ENCODE data around the gene LY6G6F. TPM values are rescaled to one million over a fixed set of nuclear protein-coding genes. Genes with fewer than 3 reads are reported as not detected.

The LY6G6F gene
- total and polyA plus RNA-seq, 2 of the 13 experiments (the other 11 are each of a cell fraction or from before 2014, with no cell fraction given): not detected

- TF ChIP-seq MBNL3 (CRISPR knock-in tag; conservative IDR thresholded peaks at IDR 0.05): no peak
- no peak for TF ChIP-seq ZNF781 (CRISPR knock-in tag; IDR thresholded peaks at IDR 0.05; ENCODE audit: borderline replicate concordance, not compliant biosample characterization)
- TF ChIP-seq ZNF20 (CRISPR knock-in tag; IDR thresholded peaks at IDR 0.05): no peak
- no peak for TF ChIP-seq HNRNPL (IDR thresholded peaks at IDR 0.05; ENCODE audit: low read depth, low read length)
- TF ChIP-seq PATZ1 (CRISPR knock-in tag; IDR thresholded peaks at IDR 0.05): peak; percentile 97; the same call in 1 of the 2 replicates
- TF ChIP-seq ZNF558 (CRISPR knock-in tag; IDR thresholded peaks at IDR 0.05; ENCODE audit: borderline replicate concordance): peak; percentile 83; the same call in 1 of the 2 replicates
- no peak for TF ChIP-seq ZNF572 (CRISPR knock-in tag; IDR thresholded peaks at IDR 0.05)
- TF ChIP-seq MLLT10 (CRISPR knock-in tag; IDR thresholded peaks at IDR 0.05): no peak
- no peak for TF ChIP-seq TCF7L2 (IDR thresholded peaks at IDR 0.05; ENCODE audit: low read depth, low read length)
- no peak for TF ChIP-seq GPBP1L1 (CRISPR knock-in tag; IDR thresholded peaks at IDR 0.05)
- peak; percentile 88 for TF ChIP-seq PPARG (CRISPR knock-in tag; conservative IDR thresholded peaks at IDR 0.05)
- no peak; the same call in 1 of the 2 replicates for TF ChIP-seq HDAC1 (CRISPR knock-in tag; IDR thresholded peaks at IDR 0.05)
- TF ChIP-seq CBX5 (CRISPR knock-in tag; IDR thresholded peaks at IDR 0.05; ENCODE audit: borderline replicate concordance): no peak
- TF ChIP-seq ETV6 (CRISPR knock-in tag; conservative IDR thresholded peaks at IDR 0.05): no peak; the same call in 1 of the 2 replicates
- TF ChIP-seq CEBPB (IDR thresholded peaks at IDR 0.05; ENCODE audit: borderline replicate concordance, low read depth, low read length): peak; percentile 96
- peak; percentile 48 for TF ChIP-seq SOX13 (IDR thresholded peaks at IDR 0.05)
- TF ChIP-seq SOX13 (CRISPR knock-in tag; conservative IDR thresholded peaks at IDR 0.05 in 1 of 2, IDR thresholded peaks at IDR 0.05 in 1 of 2): peak in 1 of 2 experiments; percentile 95; a peak in 3 of 4 replicates
- peak; percentile 60 for TF ChIP-seq ZNF605 (CRISPR knock-in tag; IDR thresholded peaks at IDR 0.05)
- no peak for TF ChIP-seq ZNF460 (CRISPR knock-in tag; IDR thresholded peaks at IDR 0.05; ENCODE audit: borderline replicate concordance)
- TF ChIP-seq ZBTB4 (CRISPR knock-in tag; IDR thresholded peaks at IDR 0.05; ENCODE audit: borderline replicate concordance): no peak
- TF ChIP-seq CERS6 (CRISPR knock-in tag; IDR thresholded peaks at IDR 0.05): no peak
Measured at GRCh38 chr6:31737991-31738979, 31.6 kb downstream of the LY6G6F start (continued).
